GM12873 (cell line): ENCODE results near the gene SLC22A6.

Experiments used
- CTCF ChIP-seq: IDR thresholded peaks from 2 replicates; pipeline ENCODE4 v1.5.1; 2012; ENCODE audit warnings: low read depth, mild to moderate bottlenecking, moderate library complexity, low read length, control low read depth; ENCODE audit not compliant: insufficient read depth; ENCODE audit errors: missing control alignments

SLC22A6 gene

GRCh38 chr11:62984451-62984991, at the start of gene SLC22A6:
SLC22A6 (minus strand) TSS chr11:62984967; CDS start chr11:62984690, 277 bp downstream.
- TF ChIP-seq CTCF: no peak

DNA sequence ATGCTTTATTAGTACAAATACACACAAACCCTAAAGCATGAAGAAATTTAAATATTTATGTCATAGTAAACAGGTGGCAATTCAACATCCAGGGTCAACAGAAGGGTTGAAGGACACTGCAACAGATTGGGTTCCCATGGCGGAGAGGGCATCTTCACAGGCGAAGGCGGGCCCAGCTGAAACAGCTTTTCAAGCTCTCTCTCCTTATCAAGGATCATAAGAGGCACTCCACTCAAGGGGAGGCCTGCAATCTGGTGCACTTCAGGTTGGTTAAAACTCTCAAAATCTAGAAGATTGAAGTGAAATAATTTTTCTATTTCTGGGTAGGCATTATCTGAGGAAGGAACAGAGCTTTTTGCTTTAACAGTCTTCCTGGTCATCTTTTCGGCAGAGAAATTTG, 47.7 kb upstream of the SLC22A6 start:
- TF ChIP-seq CTCF: no peak

- TF ChIP-seq CTCF: peak; percentile 98
Measured at GRCh38 chr11:63023841-63024648, 39.3 kb upstream of the SLC22A6 start.

DNA sequence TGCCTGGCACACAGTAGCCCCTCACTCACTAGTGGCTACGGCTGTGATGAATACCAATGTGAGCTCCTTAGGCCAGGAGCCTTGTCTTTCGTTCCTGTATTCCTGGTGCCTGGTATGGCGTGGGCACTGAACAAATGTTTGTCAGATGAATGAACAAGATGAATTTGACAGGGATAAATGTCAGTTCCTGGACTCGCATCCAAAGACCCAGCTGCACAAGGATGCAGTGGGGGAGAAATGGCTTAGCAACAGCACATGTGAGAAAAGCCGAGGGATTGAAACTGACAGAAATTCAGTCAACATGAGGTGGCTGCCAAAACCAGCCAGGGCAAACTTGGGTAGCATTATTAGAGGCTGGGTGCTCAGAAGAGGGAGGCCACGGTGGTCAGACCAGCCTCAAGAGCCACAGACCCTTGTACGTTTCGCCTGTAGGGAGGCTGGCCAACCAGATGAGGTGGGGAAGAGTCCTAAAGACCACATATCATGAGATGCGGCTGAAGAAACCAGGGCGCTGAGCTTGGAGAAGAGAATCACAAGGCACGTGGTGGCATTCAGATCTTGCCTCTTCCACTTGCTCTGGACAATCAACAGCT, 38.6 kb upstream of the SLC22A6 start:
- TF ChIP-seq CTCF: no peak

GRCh38 chr11:63022441-63022840, 37.7 kb upstream of the SLC22A6 start:
- no peak for TF ChIP-seq CTCF

DNA sequence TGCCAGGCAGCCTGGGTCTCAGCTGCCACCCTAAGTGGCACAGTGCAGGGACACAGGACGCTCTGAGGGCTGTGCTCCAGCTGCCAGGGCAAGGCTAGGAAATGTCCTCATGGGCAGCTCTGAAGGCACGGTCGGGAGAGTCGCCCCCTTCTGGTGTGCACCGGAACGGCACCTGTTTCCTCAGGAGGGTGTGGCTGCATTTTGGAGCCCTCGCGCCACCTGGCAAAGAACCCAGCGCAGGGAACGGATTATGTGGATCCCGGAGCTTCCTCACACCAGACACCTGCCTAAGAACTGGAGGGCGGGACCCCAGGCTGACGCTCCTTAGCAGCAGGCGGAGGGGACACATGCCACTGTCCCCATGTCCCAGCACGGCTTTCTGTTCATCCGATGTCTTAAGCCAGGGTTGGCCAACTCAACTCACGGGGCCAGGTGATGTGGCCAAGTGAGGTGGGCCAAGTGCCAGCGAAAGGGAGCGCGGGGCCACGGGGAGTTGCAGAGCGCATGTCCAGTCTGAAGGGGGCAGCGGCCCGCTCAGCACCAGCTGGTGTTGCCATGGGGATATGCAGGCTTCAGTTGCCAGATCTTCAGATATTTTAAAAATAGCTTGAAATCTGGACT, 36.0 kb upstream of the SLC22A6 start:
- TF ChIP-seq CTCF: peak; percentile 76

DNA sequence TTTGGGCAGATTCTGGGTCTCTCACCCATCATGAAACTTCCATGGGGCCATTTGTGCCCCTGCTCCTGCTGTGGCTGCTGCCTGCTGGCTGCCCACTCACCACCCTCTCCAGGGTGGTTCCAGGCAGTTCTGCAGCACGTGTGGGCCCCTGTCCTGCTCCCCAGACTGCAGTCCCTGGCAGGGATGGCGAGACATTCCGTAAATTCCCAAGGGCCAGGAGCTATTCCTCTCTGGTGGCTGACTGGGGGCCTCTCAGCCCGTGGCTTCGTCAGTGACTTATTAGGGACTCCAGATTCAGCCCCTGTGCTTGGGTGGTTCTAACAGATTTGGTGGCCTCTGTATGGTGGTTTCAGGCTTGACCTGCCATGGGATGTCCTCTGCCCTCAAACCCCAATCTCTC, 34.7 kb upstream of the SLC22A6 start:
- TF ChIP-seq CTCF: no peak
